GM23248 (cell line): Measurements from ENCODE around the gene THNSL1. TPM values are rescaled to one million over a fixed set of nuclear protein-coding genes. Genes with fewer than 3 reads are reported as not detected.

Experiments
- DNase-seq: peaks from one replicate; pipeline ENCODE4 v3.0.0-alpha.2; 2015
- H2AFZ ChIP-seq: fragments of 200-600 bp; sonication (generic); 2 replicates; pipeline ENCODE4 v1.6.1; 2016; ENCODE audit warnings: antibody characterized with exemption
- H3F3A ChIP-seq: fragments of 200-600 bp; sonication (generic); 2 replicates; pipeline ENCODE4 v1.6.1; 2016; ENCODE audit warnings: mild to moderate bottlenecking, antibody characterized with exemption, mixed run types; ENCODE audit not compliant: insufficient read depth
- H3K27ac ChIP-seq: fragments of 200-600 bp; sonication (generic); 2 replicates; pipeline ENCODE4 v1.5.1; 2016; ENCODE audit warnings: mild to moderate bottlenecking
- H3K27me3 ChIP-seq: fragments of 200-600 bp; sonication (generic); replicated peaks from 2 replicates; pipeline ENCODE4 v1.6.1; 2016; ENCODE audit warnings: mild to moderate bottlenecking; ENCODE audit not compliant: insufficient read depth
- H3K36me3 ChIP-seq: fragments of 200-600 bp; sonication (generic); 2 replicates; pipeline ENCODE4 v1.6.1; 2016; ENCODE audit warnings: low read depth, mild to moderate bottlenecking
- H3K4me1 ChIP-seq: fragments of 200-600 bp; sonication (generic); 2 replicates; pipeline ENCODE4 v1.6.1; 2016; ENCODE audit warnings: mild to moderate bottlenecking; ENCODE audit not compliant: insufficient read depth
- H3K4me2 ChIP-seq: fragments of 200-600 bp; sonication (generic); one replicate; pipeline ENCODE4 v1.6.1; 2016; ENCODE audit warnings: mild to moderate bottlenecking; ENCODE audit not compliant: unreplicated experiment
- H3K4me3 ChIP-seq: fragments of 200-600 bp; sonication (generic); 2 replicates; pipeline ENCODE4 v1.5.1; 2016; ENCODE audit warnings: mild to moderate bottlenecking
- H3K79me2 ChIP-seq: fragments of 200-600 bp; sonication (generic); 2 replicates; pipeline ENCODE4 v1.6.1; 2016; ENCODE audit warnings: mild to moderate bottlenecking; ENCODE audit not compliant: insufficient read depth
- H3K9ac ChIP-seq: fragments of 200-600 bp; sonication (generic); 2 replicates; pipeline ENCODE4 v1.6.1; 2016; ENCODE audit warnings: mild to moderate bottlenecking
- H3K9me2 ChIP-seq: fragments of 200-600 bp; sonication (generic); 2 replicates; pipeline ENCODE4 v1.6.1; 2016; ENCODE audit warnings: mixed run types, mild to moderate bottlenecking, moderate library complexity; ENCODE audit not compliant: insufficient read depth
- H3K9me3 ChIP-seq: fragments of 200-600 bp; sonication (generic); one replicate; pipeline ENCODE4 v1.6.1; 2017; ENCODE audit warnings: low read depth
- H4K20me1 ChIP-seq: fragments of 200-600 bp; sonication (generic); 2 replicates; pipeline ENCODE4 v1.6.0; 2016; ENCODE audit not compliant: insufficient read depth
- EZH2 ChIP-seq: fragments of 200-600 bp; sonication (generic); IDR thresholded peaks from 2 replicates; pipeline ENCODE4 v1.6.1; 2018; ENCODE audit warnings: antibody characterized with exemption, mild to moderate bottlenecking; ENCODE audit not compliant: insufficient read depth, poor library complexity, severe bottlenecking
- EZH2phosphoT487 ChIP-seq: fragments of 200-600 bp; sonication (generic); IDR thresholded peaks from 2 replicates; pipeline ENCODE4 v1.6.1; 2018; ENCODE audit warnings: antibody characterized with exemption, moderate library complexity, mild to moderate bottlenecking, low read depth; ENCODE audit not compliant: insufficient read depth
- WGBS, 2 experiments: methylation state at CpG; one replicate each; pipeline ENCODE4 v1.1.6; 2015 to 2017; ENCODE audit warnings: low lambda C conversion rate in 2 of 2, low coverage in 1 of 2; ENCODE audit errors: missing lambda C conversion rate in 2 of 2; 5-methylcytosine and 5-hydroxymethylcytosine counted together
- in situ Hi-C: fragments of 300-500 bp; cut with MboI; formaldehyde crosslinking; loops from 2 replicates; pipeline ENCODE4 v1.15.0; 2020
- polyA plus RNA-seq: library from polyadenylated mRNA; unstranded; fragments of >200 nt; fragmentation: Nextera tagmentation; extraction: Ambion mirVana; gene quantifications from 2 replicates; pipeline ENCODE4 v1.2.1, GENCODE V29; 2016
- total RNA-seq: library from RNA; depleted of rRNA; stranded (reverse); fragments of >200 nt; shearing (Covaris generic); gene quantifications from 2 replicates; pipeline ENCODE4 v1.2.3, GENCODE V29; 2014

THNSL1 gene
- total and polyA plus RNA-seq, 2 experiments from 2014 or later = 3.0 to 5.2 TPM

DNA sequence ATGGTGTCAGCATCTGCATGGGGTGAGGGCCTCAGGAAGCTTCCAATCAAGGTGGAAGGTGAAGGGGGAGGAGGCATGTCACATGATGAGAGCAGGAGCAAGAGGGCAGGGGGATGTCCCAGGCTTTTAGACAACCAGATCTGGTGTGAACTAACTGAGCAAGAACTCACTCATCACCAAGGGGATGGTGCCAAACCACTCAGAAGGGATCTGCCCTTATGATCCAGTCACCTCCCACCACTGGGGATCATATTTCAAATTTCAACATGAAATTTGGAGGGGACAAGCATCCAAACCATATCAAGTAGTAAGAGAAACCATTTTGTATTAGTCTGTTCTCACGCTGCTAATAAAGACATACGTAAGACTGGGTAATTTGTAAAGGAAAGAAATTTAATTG lies 33.6 kb downstream of the THNSL1 start:
- H3K9ac ChIP-seq = no peak overlapping the region
- TF ChIP-seq EZH2 (no peak), EZH2phosphoT487 (no peak)
- WGBS, 2 experiments = 92 to 99% methylated on average over 2 of the region's 2 CpGs

DNA sequence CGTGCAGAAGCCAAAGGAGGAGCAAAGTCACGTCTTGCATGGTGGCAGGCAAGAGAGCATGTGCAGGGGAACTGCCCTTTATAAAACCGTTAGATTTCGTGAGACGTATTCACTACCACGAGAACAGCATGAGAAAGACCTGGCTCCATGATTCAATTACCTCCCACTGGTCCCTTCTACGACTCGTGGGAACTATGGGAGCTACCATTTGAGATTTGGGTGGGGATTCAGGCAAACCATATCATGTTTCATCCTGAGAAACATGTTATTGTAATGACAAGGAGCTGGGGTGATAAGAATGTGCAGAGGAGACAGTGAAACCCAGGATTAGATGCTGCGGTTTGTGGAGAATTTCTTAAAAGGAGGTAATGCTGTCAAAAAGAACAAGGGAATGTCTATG lies 34.0 kb downstream of the THNSL1 start:
- TF ChIP-seq EZH2 (no peak), EZH2phosphoT487 (no peak)
- Histone ChIP-seq H3F3A (peaks cover 5% of the 10 kb centered on the region; the same call in 1 of the 2 replicates), H3K9me2 (no peaks in the 10 kb centered on the region), H2AFZ (no peak overlapping the region), H3K4me3 (no peak overlapping the region), H3K36me3 (no peaks in the 10 kb centered on the region), H3K9ac (no peak overlapping the region), H3K4me1 (peaks cover 13% of the 10 kb centered on the region), H3K27me3 (no peaks in the 10 kb centered on the region), H4K20me1 (no peaks in the 10 kb centered on the region), H3K9me3 (no peaks in the 10 kb centered on the region), H3K4me2 (no peak overlapping the region), H3K27ac (no peak overlapping the region), H3K79me2 (no peaks in the 10 kb centered on the region)
- in situ Hi-C loops = no loop called here
- WGBS, 2 experiments = 82% methylated on average over 9 of the region's 9 CpGs
- DNase-seq = no peak

More for the DNA sequence above, 33.6 kb downstream of the THNSL1 start:
- no peaks in the 10 kb centered on the region for H3K27me3 ChIP-seq
- no peaks in the 10 kb centered on the region for H3K9me2 ChIP-seq
- H3K4me1 ChIP-seq = peaks cover 13% of the 10 kb centered on the region
- no peaks in the 10 kb centered on the region for H3K9me3 ChIP-seq
- H3K79me2 ChIP-seq = no peaks in the 10 kb centered on the region
- H3K4me3 ChIP-seq = no peak overlapping the region
- H3K36me3 ChIP-seq = no peaks in the 10 kb centered on the region
- peak; percentile 49 for DNase-seq
- no peak overlapping the region for H3K27ac ChIP-seq
- in situ Hi-C loops = no loop called here
- peaks cover 5% of the 10 kb centered on the region; the same call in 1 of the 2 replicates for H3F3A ChIP-seq
- no peak overlapping the region for H2AFZ ChIP-seq
- no peak overlapping the region for H3K4me2 ChIP-seq
- no peaks in the 10 kb centered on the region for H4K20me1 ChIP-seq

DNA sequence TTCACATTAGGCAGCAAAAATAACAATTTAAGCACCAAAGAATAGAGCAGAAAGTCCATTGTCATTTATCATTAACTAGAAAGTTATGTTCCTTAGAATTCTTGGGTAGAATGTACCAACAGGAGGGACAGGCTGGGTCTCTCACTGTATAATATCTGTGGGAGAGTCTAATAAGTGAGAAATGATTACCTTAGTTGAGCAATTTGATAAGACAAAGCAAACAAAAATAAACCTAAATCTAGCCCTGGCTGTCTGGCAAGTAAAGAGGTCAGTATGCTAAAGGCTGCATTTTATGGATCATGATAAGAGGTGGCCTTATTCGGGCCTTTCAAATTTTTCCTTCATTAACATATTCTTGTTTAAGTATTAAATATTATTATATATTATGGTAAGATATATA lies 35.6 kb downstream of the THNSL1 start:
- in situ Hi-C loops = no loop called here
- TF ChIP-seq EZH2phosphoT487 = no peak
- Histone ChIP-seq H3K4me1 (peaks cover 13% of the 10 kb centered on the region), H3K4me2 (no peak overlapping the region), H3K9me2 (no peaks in the 10 kb centered on the region), H2AFZ (no peak overlapping the region), H3K27me3 (no peaks in the 10 kb centered on the region), H3K27ac (no peak overlapping the region), H3K36me3 (no peaks in the 10 kb centered on the region), H3K79me2 (no peaks in the 10 kb centered on the region), H3K9ac (no peak overlapping the region), H3K4me3 (no peak overlapping the region), H4K20me1 (no peaks in the 10 kb centered on the region), H3F3A (peaks cover 5% of the 10 kb centered on the region; the same call in 1 of the 2 replicates), H3K9me3 (no peaks in the 10 kb centered on the region)
- no peak for DNase-seq
- WGBS, 2 experiments = 98 to 100% methylated on average over 1 of the region's 1 CpG

DNA sequence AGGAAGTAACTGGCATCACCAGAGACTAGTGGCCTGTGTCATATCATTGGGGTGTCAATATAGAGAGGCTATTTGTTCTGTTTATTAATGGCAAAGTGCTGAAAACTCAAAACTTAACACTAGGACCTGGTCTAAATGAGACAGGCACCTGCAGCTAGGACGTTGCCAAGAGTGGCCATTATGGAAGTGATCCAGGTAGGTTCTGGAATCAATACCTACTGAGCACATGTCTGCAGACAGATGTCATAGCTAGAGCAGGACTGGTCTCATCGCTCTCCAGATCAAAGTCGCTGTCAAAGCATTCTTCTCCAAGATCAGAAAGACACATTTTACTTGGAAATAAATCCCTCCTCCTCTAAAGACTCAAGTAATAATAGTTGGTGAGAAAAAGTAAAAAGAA lies 40.3 kb downstream of the THNSL1 start:
- Histone ChIP-seq H3K4me2 (no peak overlapping the region), H3K4me3 (no peak overlapping the region), H3F3A (peaks cover 24% of the 10 kb centered on the region; the same call in 1 of the 2 replicates), H3K27me3 (no peaks in the 10 kb centered on the region), H3K36me3 (no peaks in the 10 kb centered on the region), H3K9me3 (no peaks in the 10 kb centered on the region), H3K4me1 (peaks cover 21% of the 10 kb centered on the region), H4K20me1 (no peaks in the 10 kb centered on the region), H3K79me2 (no peaks in the 10 kb centered on the region), H3K27ac (no peak overlapping the region), H3K9ac (no peak overlapping the region), H2AFZ (no peak overlapping the region), H3K9me2 (no peaks in the 10 kb centered on the region)
- WGBS, 2 experiments = 57 to 60% methylated on average over 3 of the region's 3 CpGs
- no peak for TF ChIP-seq EZH2phosphoT487
- in situ Hi-C loops = no loop called here
- DNase-seq = no peak

DNA sequence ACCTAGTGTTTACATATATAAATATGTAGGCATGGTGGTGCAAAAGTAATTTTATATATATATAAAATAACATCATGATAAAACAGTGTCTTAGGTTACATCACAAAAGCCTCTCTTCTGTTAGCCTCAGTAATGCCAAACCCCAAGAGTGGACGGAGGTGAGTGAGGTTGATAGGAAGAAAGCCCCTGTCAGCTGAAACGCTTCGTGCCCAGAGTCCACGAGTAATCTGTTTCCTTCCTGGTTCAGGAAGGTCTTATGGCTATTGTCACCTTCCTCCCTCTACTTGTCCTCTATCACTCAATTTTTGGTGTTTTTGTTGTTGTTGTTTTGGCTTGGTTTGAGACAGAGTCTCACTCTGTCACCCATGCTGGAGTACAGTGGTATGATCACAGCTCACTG lies 41.5 kb downstream of the THNSL1 start:
- in situ Hi-C loops = no loop called here

More for the DNA sequence above, 41.5 kb downstream of the THNSL1 start:
- no peak overlapping the region for H2AFZ ChIP-seq
- H3K79me2 ChIP-seq = no peaks in the 10 kb centered on the region
- H3K4me1 ChIP-seq = peaks cover 32% of the 10 kb centered on the region
- no peaks in the 10 kb centered on the region for H3K9me2 ChIP-seq
- H3K27me3 ChIP-seq = no peaks in the 10 kb centered on the region
- peaks cover 34% of the 10 kb centered on the region for H3F3A ChIP-seq
- no peak overlapping the region for H3K4me2 ChIP-seq
- no peak overlapping the region for H3K27ac ChIP-seq
- DNase-seq = no peak
- WGBS, 2 experiments = 96 to 99% methylated on average over 4 of the region's 4 CpGs
- H3K9me3 ChIP-seq = no peaks in the 10 kb centered on the region
- H3K4me3 ChIP-seq = no peak overlapping the region
- H4K20me1 ChIP-seq = no peaks in the 10 kb centered on the region
- TF ChIP-seq EZH2 (no peak), EZH2phosphoT487 (no peak)
- H3K9ac ChIP-seq = no peak overlapping the region
- H3K36me3 ChIP-seq = no peaks in the 10 kb centered on the region
